ENCODE data around the gene SPATA31A3.
"Not testable (repeated sequence)": the region's sequence is repeated elsewhere in the genome, so short reads cannot be mapped to it uniquely, and the experiment has no call there.

The SPATA31A3 gene

DNA sequence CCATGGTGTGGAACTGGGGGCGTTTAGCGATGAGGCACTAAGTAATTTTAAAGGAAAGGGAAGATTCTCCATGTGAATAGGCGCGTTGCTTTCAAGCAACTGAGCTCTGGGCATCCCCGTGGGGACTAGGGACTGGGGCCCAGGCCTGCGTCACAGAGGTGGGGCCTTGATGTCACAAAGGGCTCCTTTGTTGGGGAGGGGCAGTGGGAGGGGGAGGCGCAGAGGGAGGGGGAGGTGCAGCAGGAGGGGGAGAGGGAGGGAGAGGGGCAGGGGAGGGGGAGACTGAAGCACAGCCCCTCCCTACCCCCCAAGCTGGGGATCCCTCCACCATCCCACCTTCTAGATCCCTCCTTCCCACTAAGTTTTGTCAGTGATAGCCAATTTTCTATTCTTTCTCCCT, at the start of gene SPATA31A3:
TSS of gene SPATA31A3 (minus strand) at position 101 of the 400 bp plus-strand sequence. CDS start at position 72, 29 bp downstream.
- in situ Hi-C loops (cut with MboI; ENCODE audit: low sequenced_read_pairs) = not testable (repeated sequence)

DNA sequence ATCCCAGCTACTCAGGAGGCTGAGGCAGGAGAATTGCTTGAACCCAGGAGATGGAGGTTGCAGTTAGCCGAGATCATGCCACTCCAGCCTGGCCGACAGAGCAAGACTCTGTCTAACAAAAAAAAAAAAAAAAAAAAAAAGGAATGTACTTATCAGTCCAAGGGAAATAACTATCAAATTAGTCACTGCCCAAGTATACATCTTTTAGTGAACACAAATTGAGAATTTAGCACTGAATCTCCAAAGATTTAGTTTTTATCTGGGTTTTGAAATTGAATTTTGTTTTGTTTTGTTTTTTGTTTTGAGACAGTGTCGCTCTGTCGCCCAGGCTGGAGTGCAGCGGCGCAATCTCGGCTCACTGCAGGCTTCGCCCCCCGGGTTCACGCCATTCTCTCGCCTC, 39.8 kb downstream of the SPATA31A3 start:
- in situ Hi-C loops (cut with MboI; ENCODE audit: low sequenced_read_pairs) = not testable (repeated sequence)

DNA sequence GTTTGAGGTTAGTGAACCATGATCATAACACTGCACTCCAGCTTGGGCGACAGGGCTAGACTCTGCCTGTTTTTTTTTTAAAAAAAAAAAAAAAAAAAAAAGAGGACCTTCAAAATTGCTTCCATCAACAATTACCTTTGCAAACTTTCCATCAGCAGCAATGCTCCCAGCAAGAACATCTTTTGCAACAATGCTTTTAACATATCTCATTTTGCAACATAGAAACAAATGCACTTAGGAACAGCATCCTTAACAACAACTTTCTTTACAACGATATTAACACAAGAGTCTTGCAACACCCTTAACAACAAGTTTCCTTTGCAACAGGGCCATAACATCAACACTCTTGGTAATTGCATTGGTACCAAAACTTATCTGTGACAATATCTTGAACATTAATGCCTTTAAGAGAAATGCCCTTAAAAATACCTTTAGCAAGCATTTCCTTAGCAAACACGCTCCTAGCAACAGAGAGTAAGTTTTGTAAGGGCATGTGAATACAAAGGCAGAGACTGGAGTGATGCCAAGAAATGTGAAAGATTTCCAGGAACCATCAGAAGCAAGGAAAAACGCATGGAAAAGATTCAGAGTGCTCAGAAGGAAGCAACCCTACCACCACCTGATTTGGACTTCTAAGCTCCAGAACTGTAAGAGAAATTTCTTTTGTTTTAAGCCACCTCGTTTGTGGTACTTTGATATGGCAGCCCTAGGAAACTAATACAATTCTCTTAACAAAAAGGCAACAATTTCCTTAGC, 49.8 kb downstream of the SPATA31A3 start:
- in situ Hi-C loops (cut with MboI; ENCODE audit: low sequenced_read_pairs) = not testable (repeated sequence)

DNA sequence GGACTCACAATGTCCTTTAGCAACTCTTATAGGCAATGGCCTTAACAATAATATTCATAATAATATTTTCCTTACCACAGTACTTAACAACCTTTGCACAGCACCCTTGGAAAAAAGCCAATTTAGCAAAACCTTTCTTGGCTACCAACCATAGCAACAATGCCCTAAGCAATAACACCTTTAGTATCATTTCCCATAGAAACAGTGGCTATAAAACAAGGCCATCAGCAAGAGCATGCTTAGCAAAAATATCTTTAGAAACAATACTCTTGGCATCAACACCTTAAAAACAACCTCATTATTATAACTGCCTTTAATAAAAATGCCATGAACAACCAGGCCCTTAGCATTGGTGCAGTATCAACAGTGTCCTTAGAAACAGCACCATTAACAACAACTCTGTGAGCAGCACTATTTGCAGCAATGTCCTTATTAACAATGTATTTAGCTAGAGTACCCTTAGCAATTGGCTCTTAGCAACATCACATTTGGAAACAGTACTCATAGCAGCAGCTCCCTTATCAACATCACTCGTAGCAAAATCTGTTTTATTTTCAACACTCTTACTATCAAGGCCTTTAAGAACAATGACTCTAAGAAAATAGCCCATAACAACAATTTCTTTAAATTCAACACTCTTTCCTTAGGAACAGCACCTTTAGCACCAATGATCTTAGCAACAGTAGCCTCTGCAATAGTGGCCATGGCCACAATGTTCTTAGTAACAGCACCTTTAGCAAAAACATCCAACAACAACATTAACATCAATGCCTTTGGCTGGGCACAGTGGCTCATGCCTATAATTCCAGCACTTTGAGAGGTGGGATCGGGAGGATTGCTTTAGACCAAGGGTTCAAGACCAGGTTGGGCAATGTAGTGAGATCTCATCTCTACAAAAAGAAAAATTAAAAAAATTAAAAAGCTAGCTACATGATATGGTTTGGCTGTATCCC, 52.2 kb downstream of the SPATA31A3 start:
- in situ Hi-C loops (cut with MboI; ENCODE audit: low sequenced_read_pairs) = not testable (repeated sequence)

DNA sequence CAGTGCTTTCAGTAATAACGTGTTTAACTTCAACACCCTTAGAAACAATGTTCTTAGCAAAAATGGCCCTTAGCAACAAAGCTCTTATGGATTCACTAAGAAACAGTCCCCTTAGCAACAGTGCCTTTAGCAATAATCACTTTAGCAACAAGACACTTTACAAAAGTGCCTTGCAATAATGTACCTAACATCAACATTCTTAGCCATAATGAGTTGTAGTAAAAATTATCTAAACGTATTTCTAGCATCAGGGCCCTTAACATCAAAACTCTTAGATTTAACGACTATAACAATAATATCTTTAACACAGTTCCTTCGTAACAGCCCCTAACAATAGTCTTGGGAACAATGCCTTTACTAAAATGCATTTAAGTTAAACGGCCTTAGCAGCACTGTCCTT, 54.0 kb downstream of the SPATA31A3 start:
- in situ Hi-C loops (cut with MboI; ENCODE audit: low sequenced_read_pairs) = not testable (repeated sequence)

DNA sequence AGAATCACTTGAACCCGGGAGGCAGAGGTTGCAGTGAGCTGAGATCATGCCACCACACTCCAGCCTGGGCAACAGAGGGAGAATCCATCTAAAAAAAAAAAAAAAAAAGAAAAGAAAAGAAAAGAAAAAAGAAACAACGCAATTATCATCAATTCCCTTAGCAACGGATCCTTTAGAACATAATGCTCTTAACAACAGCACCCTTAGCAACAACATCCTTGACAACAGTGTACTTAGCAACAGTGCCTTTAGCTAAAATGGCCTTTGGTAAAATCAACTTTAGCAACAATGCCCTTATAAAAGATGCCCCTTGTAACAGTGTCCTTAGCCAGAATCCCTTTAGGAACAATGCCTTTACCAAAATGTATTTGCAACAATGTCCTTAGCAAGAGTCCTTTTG, 54.7 kb downstream of the SPATA31A3 start:
- in situ Hi-C loops (cut with MboI; ENCODE audit: low sequenced_read_pairs) = not testable (repeated sequence)

Data from hTERT RPE-1 (cell line).